Neural cell (in vitro differentiated cells): Measurements from ENCODE around the gene RAPGEF2. TPM values are rescaled to one million over a fixed set of nuclear protein-coding genes. Genes with fewer than 3 reads are reported as not detected.

Source experiments
- H2AFZ ChIP-seq: fragments of 200-600, 300-800 bp; sonication (generic), shearing (Covaris generic); 2 replicates; pipeline ENCODE4 v1.6.0; 2014; ENCODE audit warnings: low read depth, mild to moderate bottlenecking, antibody characterized with exemption, low read length, moderate library complexity
- H3F3A ChIP-seq: fragments of 200-600 bp; shearing (Covaris generic); 2 replicates; pipeline ENCODE4 v1.6.1; 2016; ENCODE audit warnings: mild to moderate bottlenecking, moderate library complexity, mixed read lengths, antibody characterized with exemption, low read length; ENCODE audit not compliant: insufficient read depth, poor library complexity, severe bottlenecking
- H3K27ac ChIP-seq: fragments of 200-600, 300-800 bp; sonication (generic), shearing (Covaris generic); 2 replicates; pipeline ENCODE4 v1.5.1; 2014; ENCODE audit warnings: mild to moderate bottlenecking, low read length, moderate library complexity
- H3K27me3 ChIP-seq: fragments of 300-800, 200-600 bp; sonication (generic), shearing (Covaris generic); 2 replicates; pipeline ENCODE4 v1.6.0; 2014; ENCODE audit warnings: mild to moderate bottlenecking, low read depth, low read length, moderate library complexity; ENCODE audit not compliant: insufficient read depth
- H3K36me3 ChIP-seq: fragments of 300-800, 200-600 bp; sonication (generic), shearing (Covaris generic); 2 replicates; pipeline ENCODE4 v1.5.1; 2014; ENCODE audit warnings: mild to moderate bottlenecking, antibody characterized with exemption, low read length, moderate library complexity; ENCODE audit not compliant: insufficient read depth
- H3K4me2 ChIP-seq: fragments of 300-800, 200-600 bp; sonication (generic), shearing (Covaris generic); 2 replicates; pipeline ENCODE4 v1.6.0; 2014; ENCODE audit warnings: mild to moderate bottlenecking, low read length
- H3K4me3 ChIP-seq: fragments of 300-800, 200-600 bp; sonication (generic), shearing (Covaris generic); 2 replicates; pipeline ENCODE4 v1.5.1; 2014; ENCODE audit warnings: mild to moderate bottlenecking, low read length, moderate library complexity
- H3K79me2 ChIP-seq: fragments of 200-600 bp; shearing (Covaris generic); replicated peaks from 2 replicates; pipeline ENCODE4 v1.6.0; 2014; ENCODE audit warnings: mild to moderate bottlenecking, low read length, moderate library complexity; ENCODE audit not compliant: insufficient read depth
- H3K9ac ChIP-seq: fragments of 300-800, 200-600 bp; sonication (generic), shearing (Covaris generic); 2 replicates; pipeline ENCODE4 v1.6.1; 2016; ENCODE audit warnings: mild to moderate bottlenecking, low read length, mixed read lengths
- H3K9me2 ChIP-seq: fragments of 200-600 bp; shearing (Covaris generic); 2 replicates; pipeline ENCODE4 v1.6.1; 2016; ENCODE audit warnings: mild to moderate bottlenecking, low read length, mixed read lengths; ENCODE audit not compliant: insufficient read depth
- H3K9me3 ChIP-seq: fragments of 200-600, 300-800 bp; sonication (generic), shearing (Covaris generic); 2 replicates; pipeline ENCODE4 v1.6.1; 2016; ENCODE audit warnings: mild to moderate bottlenecking, mixed run types, low read length, moderate library complexity, mixed read lengths
- H4K20me1 ChIP-seq: fragments of 200-600 bp; shearing (Covaris generic); 2 replicates; pipeline ENCODE4 v1.6.1; 2016; ENCODE audit warnings: mild to moderate bottlenecking, mixed run types; ENCODE audit not compliant: insufficient read depth
- CTCF ChIP-seq: fragments of 450-650 bp; IDR thresholded peaks from 2 replicates; pipeline ENCODE4 v1.5.1; 2014; ENCODE audit warnings: antibody characterized with exemption, mild to moderate bottlenecking, moderate library complexity; ENCODE audit not compliant: poor library complexity, severe bottlenecking
- EP300 ChIP-seq: fragments of 450-650 bp; conservative IDR thresholded peaks from 2 replicates; pipeline ENCODE4 v1.6.1; 2014; ENCODE audit warnings: antibody characterized with exemption, mild to moderate bottlenecking, moderate library complexity; ENCODE audit not compliant: poor library complexity, severe bottlenecking
- EZH2 ChIP-seq: fragments of 200-600, 300-800 bp; shearing (Covaris generic), sonication (generic); IDR thresholded peaks from 2 replicates; pipeline ENCODE4 v1.6.1; 2014; ENCODE audit warnings: antibody characterized with exemption, low read length, borderline replicate concordance, mild to moderate bottlenecking; ENCODE audit not compliant: insufficient read depth, poor library complexity, severe bottlenecking
- MXI1 ChIP-seq: fragments of 450-650 bp; conservative IDR thresholded peaks from 2 replicates; pipeline ENCODE4 v1.6.1; 2014; ENCODE audit warnings: antibody characterized with exemption, mild to moderate bottlenecking; ENCODE audit not compliant: poor library complexity, severe bottlenecking
- POLR2AphosphoS5 ChIP-seq: IDR thresholded peaks from 2 replicates; pipeline ENCODE4 v1.6.1; 2012
- RAD21 ChIP-seq: fragments of 450-650 bp; conservative IDR thresholded peaks from 2 replicates; pipeline ENCODE4 v1.6.1; 2014; ENCODE audit warnings: antibody characterized with exemption, mild to moderate bottlenecking, moderate library complexity
- REST ChIP-seq: IDR thresholded peaks from 2 replicates; pipeline ENCODE4 v1.6.1; 2012; ENCODE audit warnings: borderline replicate concordance
- SMC3 ChIP-seq: fragments of 450-650 bp; conservative IDR thresholded peaks from 2 replicates; pipeline ENCODE4 v1.6.1; 2014; ENCODE audit warnings: antibody characterized with exemption, mild to moderate bottlenecking, moderate library complexity; ENCODE audit not compliant: poor library complexity
- TAF1 ChIP-seq: IDR thresholded peaks from 2 replicates; pipeline ENCODE4 v1.6.1; 2012; ENCODE audit warnings: low read depth
- polyA minus RNA-seq: library from RNA; depleted of rRNA, polyadenylated mRNA; stranded (reverse); fragments of >200 nt; gene quantifications from 2 replicates; pipeline ENCODE4 v1.2.3, GENCODE V29; 2014
- polyA plus RNA-seq: library from polyadenylated mRNA; depleted of rRNA; stranded (reverse); fragments of >200 nt; gene quantifications from 2 replicates; pipeline ENCODE4 v1.2.3, GENCODE V29; 2014

The RAPGEF2 gene
- polyA plus RNA-seq (134 and 145 TPM in 2 replicates), polyA minus RNA-seq (528 and 617 TPM in 2 replicates)

DNA sequence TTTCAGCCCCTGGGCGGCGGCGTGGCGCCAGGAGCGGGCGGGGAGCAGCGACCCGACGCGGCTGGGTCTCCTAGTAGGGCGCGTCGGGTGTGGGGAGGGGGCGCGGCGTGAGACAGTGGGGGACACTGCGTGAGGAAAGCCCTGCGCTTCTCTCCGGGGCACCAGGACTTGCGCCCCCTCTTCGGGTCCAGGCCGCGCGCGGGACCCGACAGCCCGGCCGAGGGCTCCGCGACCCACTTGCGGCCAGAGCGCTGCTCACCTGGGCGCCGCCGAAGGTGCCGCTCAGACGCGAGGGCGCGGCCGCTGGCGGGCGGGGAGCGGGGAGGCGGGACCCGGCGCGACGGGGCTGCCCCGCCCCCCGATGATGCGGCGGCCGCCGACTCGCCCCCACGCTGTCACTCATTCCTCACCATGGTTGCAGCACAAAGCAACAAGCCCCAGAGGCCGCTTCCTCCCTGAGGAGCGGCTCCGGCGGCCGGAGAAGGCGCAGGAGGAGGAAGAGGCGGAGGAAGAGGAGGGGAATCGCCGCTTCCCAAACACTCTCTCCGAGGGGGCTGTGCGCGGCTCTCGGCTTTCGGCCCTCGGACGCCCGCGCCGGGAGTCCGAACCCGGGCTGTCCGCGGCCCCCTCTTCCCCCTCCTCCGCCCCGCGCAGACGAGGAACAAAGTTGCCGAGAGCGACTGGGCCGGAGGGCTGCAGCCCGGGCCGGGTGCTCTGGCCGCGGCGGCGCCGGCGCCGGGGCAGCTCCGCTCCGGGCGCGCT lies at the start of gene RAPGEF2:
Gene RAPGEF2 (plus strand): TSS at position 458 of the 762 bp plus-strand sequence. CDS start 1,084 bp downstream, outside the sequence.
- Histone ChIP-seq H3K27ac (peak within 1 kb of the TSS; percentile 88), H3F3A (peaks cover 5% of the 10 kb centered on the region)
- peak; percentile 45 for TF ChIP-seq REST
- peak; percentile 45 for TF ChIP-seq CTCF
- TF ChIP-seq MXI1, result peak; percentile 65
- peak; percentile 65 for TF ChIP-seq SMC3
- peak; percentile 58 for TF ChIP-seq RAD21
- no peak for TF ChIP-seq EZH2
- peak; percentile 26 for TF ChIP-seq TAF1
- peak; percentile 83 for TF ChIP-seq EP300
- TF ChIP-seq POLR2AphosphoS5, result peak; percentile 99

GRCh38 chr4:159055833-159056232 lies 47.0 kb upstream of the RAPGEF2 start:
- Histone ChIP-seq H3K4me2 (no peak overlapping the region), H3K4me3 (no peak overlapping the region), H3F3A (no peaks in the 10 kb centered on the region), H3K9me2 (no peaks in the 10 kb centered on the region), H4K20me1 (no peaks in the 10 kb centered on the region), H3K9ac (no peak overlapping the region), H2AFZ (no peak overlapping the region), H3K36me3 (no peaks in the 10 kb centered on the region), H3K9me3 (no peaks in the 10 kb centered on the region), H3K79me2 (no peaks in the 10 kb centered on the region), H3K27ac (no peak overlapping the region), H3K27me3 (no peaks in the 10 kb centered on the region)
- TF ChIP-seq POLR2AphosphoS5 (no peak), EZH2 (no peak), MXI1 (no peak), REST (no peak)

More for the DNA sequence above, at the start of gene RAPGEF2:
- peaks cover 47% of the 10 kb centered on the region for H3K79me2 ChIP-seq
- no peaks in the 10 kb centered on the region for H3K9me3 ChIP-seq
- H4K20me1 ChIP-seq, result peaks cover 26% of the 10 kb centered on the region
- peak within 1 kb of the TSS; percentile 96 for H3K9ac ChIP-seq
- no peak within 1 kb of the TSS for H2AFZ ChIP-seq
- H3K9me2 ChIP-seq, result no peaks in the 10 kb centered on the region
- H3K4me2 ChIP-seq, result peak within 1 kb of the TSS; percentile 93
- peaks cover 3% of the 10 kb centered on the region for H3K27me3 ChIP-seq
- H3K36me3 ChIP-seq, result no peaks in the 10 kb centered on the region
- peak within 1 kb of the TSS; percentile 84 for H3K4me3 ChIP-seq
